GM23338 (cell line): ENCODE data around the gene MGAT5. TPM values are rescaled to one million over a fixed set of nuclear protein-coding genes. Genes with fewer than 3 reads are reported as not detected.

Experiments
- ATAC-seq: fragments of 200-7000 bp; cut with Tn5 transposase; 3 replicates; pipeline ENCODE4 v1.9.1; 2020
- DNase-seq: peaks from one replicate; pipeline ENCODE4 v3.0.0-alpha.2; 2015; ENCODE audit warnings: low spot score
- H2AFZ ChIP-seq: fragments of 200-600 bp; sonication (generic); 2 replicates; pipeline ENCODE4 v1.8.0; 2016; ENCODE audit warnings: antibody characterized with exemption, mild to moderate bottlenecking, moderate library complexity
- H3F3A ChIP-seq: fragments of 200-600 bp; sonication (generic); replicated peaks from 2 replicates; pipeline ENCODE4 v1.8.0; 2017; ENCODE audit warnings: antibody characterized with exemption, mixed run types, low read depth
- H3K27ac ChIP-seq: fragments of 200-600 bp; sonication (generic); 2 replicates; pipeline ENCODE4 v1.6.1; 2016; ENCODE audit warnings: low read depth
- H3K27me3 ChIP-seq: fragments of 200-600 bp; sonication (generic); 2 replicates; pipeline ENCODE4 v1.8.0; 2016; ENCODE audit warnings: mild to moderate bottlenecking, mixed run types, moderate library complexity; ENCODE audit not compliant: insufficient read depth
- H3K36me3 ChIP-seq: fragments of 200-600 bp; sonication (generic); 2 replicates; pipeline ENCODE4 v1.8.0; 2016; ENCODE audit warnings: mild to moderate bottlenecking; ENCODE audit not compliant: insufficient read depth
- H3K4me1 ChIP-seq: fragments of 200-600 bp; sonication (generic); 2 replicates; pipeline ENCODE4 v1.8.0; 2016; ENCODE audit warnings: mild to moderate bottlenecking, moderate library complexity; ENCODE audit not compliant: insufficient read depth
- H3K4me2 ChIP-seq: fragments of 200-600 bp; sonication (generic); 2 replicates; pipeline ENCODE4 v1.7.1; 2017; ENCODE audit warnings: mixed run types
- H3K4me3 ChIP-seq: fragments of 200-600 bp; sonication (generic); 2 replicates; pipeline ENCODE4 v1.6.1; 2016; ENCODE audit warnings: mixed run types
- H3K79me2 ChIP-seq: fragments of 200-600 bp; sonication (generic); replicated peaks from 2 replicates; pipeline ENCODE4 v1.8.0; 2017; ENCODE audit warnings: mild to moderate bottlenecking; ENCODE audit not compliant: insufficient read depth
- H3K9me2 ChIP-seq: fragments of 200-600 bp; sonication (generic); 2 replicates; pipeline ENCODE4 v1.8.0; 2017; ENCODE audit not compliant: insufficient read depth
- H4K20me1 ChIP-seq: fragments of 200-600 bp; sonication (generic); replicated peaks from 2 replicates; pipeline ENCODE4 v1.8.0; 2017; ENCODE audit warnings: mild to moderate bottlenecking; ENCODE audit not compliant: insufficient read depth
- H3K27ac Mint-ChIP-seq: 2 replicates; pipeline ENCODE4 v1.8.0; 2020; ENCODE audit warnings: inconsistent platforms, mild to moderate bottlenecking, moderate library complexity, mixed read lengths
- H3K27me3 Mint-ChIP-seq: 3 replicates; pipeline ENCODE4 v1.8.0; 2022; ENCODE audit warnings: low read depth, mild to moderate bottlenecking, moderate library complexity, mixed read lengths, inconsistent platforms; ENCODE audit not compliant: insufficient read depth, poor library complexity
- H3K36me3 Mint-ChIP-seq: 3 replicates; pipeline ENCODE4 v1.8.0; 2021; ENCODE audit warnings: low read depth, mild to moderate bottlenecking, inconsistent platforms, moderate library complexity, mixed read lengths
- H3K4me1 Mint-ChIP-seq: 3 replicates; pipeline ENCODE4 v1.8.0; 2020; ENCODE audit warnings: mild to moderate bottlenecking, inconsistent platforms, mixed read lengths
- H3K4me3 Mint-ChIP-seq: 3 replicates; pipeline ENCODE4 v1.8.0; 2021; ENCODE audit warnings: moderate library complexity, mild to moderate bottlenecking, inconsistent platforms, mixed read lengths
- H3K9me3 Mint-ChIP-seq: 3 replicates; pipeline ENCODE4 v1.8.0; 2020; ENCODE audit warnings: moderate library complexity, mild to moderate bottlenecking, inconsistent platforms, mixed read lengths
- CREB1 ChIP-seq: fragments of 250-450 bp; sonication (Bioruptor Pico); IDR thresholded peaks from 2 replicates; pipeline ENCODE4 v1.5.0; 2020; ENCODE audit warnings: low read depth, mild to moderate bottlenecking, moderate library complexity
- EZH2 ChIP-seq: fragments of 200-600 bp; sonication (generic); IDR thresholded peaks from one replicate; pipeline ENCODE4 v1.8.0; 2017; ENCODE audit warnings: antibody characterized with exemption, mild to moderate bottlenecking, low read depth; ENCODE audit not compliant: unreplicated experiment
- EZH2phosphoT487 ChIP-seq: fragments of 200-600 bp; sonication (generic); IDR thresholded peaks from one replicate; pipeline ENCODE4 v1.8.1; 2018; ENCODE audit warnings: antibody characterized with exemption; ENCODE audit not compliant: unreplicated experiment
- JUNB ChIP-seq: IDR thresholded peaks from one replicate; pipeline ENCODE4 v1.6.1; 2016; ENCODE audit warnings: antibody characterized with exemption; ENCODE audit not compliant: unreplicated experiment
- NANOG ChIP-seq: IDR thresholded peaks from 2 replicates; pipeline ENCODE4 v1.6.1; 2016; ENCODE audit warnings: antibody characterized with exemption, borderline replicate concordance
- POLR2AphosphoS5 ChIP-seq: IDR thresholded peaks from 2 replicates; pipeline ENCODE4 v1.6.1; 2016; ENCODE audit warnings: antibody characterized with exemption, low read depth
- STAT1 ChIP-seq: IDR thresholded peaks from one replicate; pipeline ENCODE4 v1.6.1; 2016; ENCODE audit warnings: antibody characterized with exemption; ENCODE audit not compliant: unreplicated experiment
- ZNF114 ChIP-seq: fragments of 250-450 bp; sonication (Bioruptor Pico); IDR thresholded peaks from 2 replicates; pipeline ENCODE4 v1.5.0; 2020; ENCODE audit warnings: mild to moderate bottlenecking, moderate library complexity
- ZNF331 ChIP-seq: fragments of 250-450 bp; sonication (Bioruptor Pico); IDR thresholded peaks from 2 replicates; pipeline ENCODE4 v1.5.0; 2020; ENCODE audit warnings: low read depth, mild to moderate bottlenecking, moderate library complexity
- polyA plus RNA-seq: library from polyadenylated mRNA; unstranded; fragments of >200 nt; fragmentation: Nextera tagmentation; extraction: Ambion mirVana; gene quantifications from 2 replicates; pipeline ENCODE4 v1.2.1, GENCODE V29; 2016
- total RNA-seq: library from RNA; depleted of rRNA; stranded (reverse); fragments of >200 nt; shearing (Covaris generic); gene quantifications from 2 replicates; pipeline ENCODE4 v1.2.3, GENCODE V29; 2014
- TF ChIP-seq, protein P1 (sequence below), 2 experiments: fragments of 200-600 bp in 1 of 2; sonication (generic) in 1 of 2; conservative IDR thresholded peaks; 2 replicates each; pipeline versions ENCODE4 v1.5.1 to v1.6.1; 2016 to 2017; ENCODE audit warnings: antibody characterized with exemption in 2 of 2, low read depth in 2 of 2, mild to moderate bottlenecking in 2 of 2, moderate library complexity in 1 of 2
- TF ChIP-seq, protein P2 (sequence below): IDR thresholded peaks from one replicate; pipeline ENCODE4 v1.6.1; 2018; ENCODE audit warnings: antibody characterized with exemption; ENCODE audit not compliant: unreplicated experiment
- TF ChIP-seq, protein P3 (sequence below): fragments of 250-450 bp; sonication (Bioruptor Pico); IDR thresholded peaks from 2 replicates; pipeline ENCODE4 v1.5.0; 2020; ENCODE audit warnings: mild to moderate bottlenecking, moderate library complexity
- TF ChIP-seq, protein P4 (sequence below): IDR thresholded peaks from 2 replicates; pipeline ENCODE4 v1.6.1; 2016; ENCODE audit warnings: antibody characterized with exemption

The MGAT5 gene
- total and polyA plus RNA-seq, 2 experiments from 2014 or later = 4.6 to 27.6 TPM

DNA sequence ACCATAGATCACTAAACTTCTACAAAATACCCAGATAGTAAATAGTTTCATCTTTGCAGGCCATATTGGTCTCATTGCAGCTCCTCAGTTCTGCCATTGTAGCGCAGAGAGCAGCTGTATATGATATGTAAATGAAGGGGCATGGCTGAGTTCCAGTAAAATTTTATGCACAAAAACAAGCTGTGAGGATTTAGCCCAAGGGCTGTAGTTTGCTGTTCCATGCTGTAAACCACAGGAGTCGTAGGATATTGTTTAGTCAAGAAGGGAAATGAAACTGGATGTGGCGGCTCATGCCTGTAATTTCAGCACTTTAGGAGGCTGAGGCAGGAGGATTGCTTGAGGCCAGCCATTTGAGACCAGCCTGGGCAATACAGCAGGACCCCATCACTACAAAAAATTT, 83.0 kb downstream of the MGAT5 start:
- Histone ChIP-seq H3K4me3 (no peak overlapping the region), H3K36me3 (no peaks in the 10 kb centered on the region), H3K27me3 (no peaks in the 10 kb centered on the region), H3F3A (no peaks in the 10 kb centered on the region), H2AFZ (no peak overlapping the region), H3K4me1 (no peaks in the 10 kb centered on the region), H3K4me2 (no peak overlapping the region), H3K27ac (no peak overlapping the region), H3K9me2 (no peaks in the 10 kb centered on the region), H4K20me1 (peaks cover 5% of the 10 kb centered on the region), H3K79me2 (no peaks in the 10 kb centered on the region)
- no peaks in the 10 kb centered on the region for H3K9me3 Mint-ChIP-seq
- H3K4me3 Mint-ChIP-seq = no peak overlapping the region
- DNase-seq (no peak), ATAC-seq (no peak)
- H3K4me1 Mint-ChIP-seq = no peaks in the 10 kb centered on the region
- no peak overlapping the region for H3K27ac Mint-ChIP-seq
- H3K36me3 Mint-ChIP-seq = no peaks in the 10 kb centered on the region
- H3K27me3 Mint-ChIP-seq = no peaks in the 10 kb centered on the region
- TF ChIP-seq ZNF114 (CRISPR knock-in tag) (no peak), CREB1 (CRISPR knock-in tag) (no peak), NANOG (no peak), JUNB (no peak), EZH2phosphoT487 (no peak), ZNF331 (CRISPR knock-in tag) (no peak), STAT1 (no peak), EZH2 (no peak), POLR2AphosphoS5 (no peak)
- TF ChIP-seq, protein P1, sequence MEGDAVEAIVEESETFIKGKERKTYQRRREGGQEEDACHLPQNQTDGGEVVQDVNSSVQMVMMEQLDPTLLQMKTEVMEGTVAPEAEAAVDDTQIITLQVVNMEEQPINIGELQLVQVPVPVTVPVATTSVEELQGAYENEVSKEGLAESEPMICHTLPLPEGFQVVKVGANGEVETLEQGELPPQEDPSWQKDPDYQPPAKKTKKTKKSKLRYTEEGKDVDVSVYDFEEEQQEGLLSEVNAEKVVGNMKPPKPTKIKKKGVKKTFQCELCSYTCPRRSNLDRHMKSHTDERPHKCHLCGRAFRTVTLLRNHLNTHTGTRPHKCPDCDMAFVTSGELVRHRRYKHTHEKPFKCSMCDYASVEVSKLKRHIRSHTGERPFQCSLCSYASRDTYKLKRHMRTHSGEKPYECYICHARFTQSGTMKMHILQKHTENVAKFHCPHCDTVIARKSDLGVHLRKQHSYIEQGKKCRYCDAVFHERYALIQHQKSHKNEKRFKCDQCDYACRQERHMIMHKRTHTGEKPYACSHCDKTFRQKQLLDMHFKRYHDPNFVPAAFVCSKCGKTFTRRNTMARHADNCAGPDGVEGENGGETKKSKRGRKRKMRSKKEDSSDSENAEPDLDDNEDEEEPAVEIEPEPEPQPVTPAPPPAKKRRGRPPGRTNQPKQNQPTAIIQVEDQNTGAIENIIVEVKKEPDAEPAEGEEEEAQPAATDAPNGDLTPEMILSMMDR (conservative IDR thresholded peaks at IDR 0.05; ENCODE audit: low read depth in 2 of 2) = no peak
- TF ChIP-seq, protein P2, sequence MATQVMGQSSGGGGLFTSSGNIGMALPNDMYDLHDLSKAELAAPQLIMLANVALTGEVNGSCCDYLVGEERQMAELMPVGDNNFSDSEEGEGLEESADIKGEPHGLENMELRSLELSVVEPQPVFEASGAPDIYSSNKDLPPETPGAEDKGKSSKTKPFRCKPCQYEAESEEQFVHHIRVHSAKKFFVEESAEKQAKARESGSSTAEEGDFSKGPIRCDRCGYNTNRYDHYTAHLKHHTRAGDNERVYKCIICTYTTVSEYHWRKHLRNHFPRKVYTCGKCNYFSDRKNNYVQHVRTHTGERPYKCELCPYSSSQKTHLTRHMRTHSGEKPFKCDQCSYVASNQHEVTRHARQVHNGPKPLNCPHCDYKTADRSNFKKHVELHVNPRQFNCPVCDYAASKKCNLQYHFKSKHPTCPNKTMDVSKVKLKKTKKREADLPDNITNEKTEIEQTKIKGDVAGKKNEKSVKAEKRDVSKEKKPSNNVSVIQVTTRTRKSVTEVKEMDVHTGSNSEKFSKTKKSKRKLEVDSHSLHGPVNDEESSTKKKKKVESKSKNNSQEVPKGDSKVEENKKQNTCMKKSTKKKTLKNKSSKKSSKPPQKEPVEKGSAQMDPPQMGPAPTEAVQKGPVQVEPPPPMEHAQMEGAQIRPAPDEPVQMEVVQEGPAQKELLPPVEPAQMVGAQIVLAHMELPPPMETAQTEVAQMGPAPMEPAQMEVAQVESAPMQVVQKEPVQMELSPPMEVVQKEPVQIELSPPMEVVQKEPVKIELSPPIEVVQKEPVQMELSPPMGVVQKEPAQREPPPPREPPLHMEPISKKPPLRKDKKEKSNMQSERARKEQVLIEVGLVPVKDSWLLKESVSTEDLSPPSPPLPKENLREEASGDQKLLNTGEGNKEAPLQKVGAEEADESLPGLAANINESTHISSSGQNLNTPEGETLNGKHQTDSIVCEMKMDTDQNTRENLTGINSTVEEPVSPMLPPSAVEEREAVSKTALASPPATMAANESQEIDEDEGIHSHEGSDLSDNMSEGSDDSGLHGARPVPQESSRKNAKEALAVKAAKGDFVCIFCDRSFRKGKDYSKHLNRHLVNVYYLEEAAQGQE = no peak
- TF ChIP-seq, protein P3, sequence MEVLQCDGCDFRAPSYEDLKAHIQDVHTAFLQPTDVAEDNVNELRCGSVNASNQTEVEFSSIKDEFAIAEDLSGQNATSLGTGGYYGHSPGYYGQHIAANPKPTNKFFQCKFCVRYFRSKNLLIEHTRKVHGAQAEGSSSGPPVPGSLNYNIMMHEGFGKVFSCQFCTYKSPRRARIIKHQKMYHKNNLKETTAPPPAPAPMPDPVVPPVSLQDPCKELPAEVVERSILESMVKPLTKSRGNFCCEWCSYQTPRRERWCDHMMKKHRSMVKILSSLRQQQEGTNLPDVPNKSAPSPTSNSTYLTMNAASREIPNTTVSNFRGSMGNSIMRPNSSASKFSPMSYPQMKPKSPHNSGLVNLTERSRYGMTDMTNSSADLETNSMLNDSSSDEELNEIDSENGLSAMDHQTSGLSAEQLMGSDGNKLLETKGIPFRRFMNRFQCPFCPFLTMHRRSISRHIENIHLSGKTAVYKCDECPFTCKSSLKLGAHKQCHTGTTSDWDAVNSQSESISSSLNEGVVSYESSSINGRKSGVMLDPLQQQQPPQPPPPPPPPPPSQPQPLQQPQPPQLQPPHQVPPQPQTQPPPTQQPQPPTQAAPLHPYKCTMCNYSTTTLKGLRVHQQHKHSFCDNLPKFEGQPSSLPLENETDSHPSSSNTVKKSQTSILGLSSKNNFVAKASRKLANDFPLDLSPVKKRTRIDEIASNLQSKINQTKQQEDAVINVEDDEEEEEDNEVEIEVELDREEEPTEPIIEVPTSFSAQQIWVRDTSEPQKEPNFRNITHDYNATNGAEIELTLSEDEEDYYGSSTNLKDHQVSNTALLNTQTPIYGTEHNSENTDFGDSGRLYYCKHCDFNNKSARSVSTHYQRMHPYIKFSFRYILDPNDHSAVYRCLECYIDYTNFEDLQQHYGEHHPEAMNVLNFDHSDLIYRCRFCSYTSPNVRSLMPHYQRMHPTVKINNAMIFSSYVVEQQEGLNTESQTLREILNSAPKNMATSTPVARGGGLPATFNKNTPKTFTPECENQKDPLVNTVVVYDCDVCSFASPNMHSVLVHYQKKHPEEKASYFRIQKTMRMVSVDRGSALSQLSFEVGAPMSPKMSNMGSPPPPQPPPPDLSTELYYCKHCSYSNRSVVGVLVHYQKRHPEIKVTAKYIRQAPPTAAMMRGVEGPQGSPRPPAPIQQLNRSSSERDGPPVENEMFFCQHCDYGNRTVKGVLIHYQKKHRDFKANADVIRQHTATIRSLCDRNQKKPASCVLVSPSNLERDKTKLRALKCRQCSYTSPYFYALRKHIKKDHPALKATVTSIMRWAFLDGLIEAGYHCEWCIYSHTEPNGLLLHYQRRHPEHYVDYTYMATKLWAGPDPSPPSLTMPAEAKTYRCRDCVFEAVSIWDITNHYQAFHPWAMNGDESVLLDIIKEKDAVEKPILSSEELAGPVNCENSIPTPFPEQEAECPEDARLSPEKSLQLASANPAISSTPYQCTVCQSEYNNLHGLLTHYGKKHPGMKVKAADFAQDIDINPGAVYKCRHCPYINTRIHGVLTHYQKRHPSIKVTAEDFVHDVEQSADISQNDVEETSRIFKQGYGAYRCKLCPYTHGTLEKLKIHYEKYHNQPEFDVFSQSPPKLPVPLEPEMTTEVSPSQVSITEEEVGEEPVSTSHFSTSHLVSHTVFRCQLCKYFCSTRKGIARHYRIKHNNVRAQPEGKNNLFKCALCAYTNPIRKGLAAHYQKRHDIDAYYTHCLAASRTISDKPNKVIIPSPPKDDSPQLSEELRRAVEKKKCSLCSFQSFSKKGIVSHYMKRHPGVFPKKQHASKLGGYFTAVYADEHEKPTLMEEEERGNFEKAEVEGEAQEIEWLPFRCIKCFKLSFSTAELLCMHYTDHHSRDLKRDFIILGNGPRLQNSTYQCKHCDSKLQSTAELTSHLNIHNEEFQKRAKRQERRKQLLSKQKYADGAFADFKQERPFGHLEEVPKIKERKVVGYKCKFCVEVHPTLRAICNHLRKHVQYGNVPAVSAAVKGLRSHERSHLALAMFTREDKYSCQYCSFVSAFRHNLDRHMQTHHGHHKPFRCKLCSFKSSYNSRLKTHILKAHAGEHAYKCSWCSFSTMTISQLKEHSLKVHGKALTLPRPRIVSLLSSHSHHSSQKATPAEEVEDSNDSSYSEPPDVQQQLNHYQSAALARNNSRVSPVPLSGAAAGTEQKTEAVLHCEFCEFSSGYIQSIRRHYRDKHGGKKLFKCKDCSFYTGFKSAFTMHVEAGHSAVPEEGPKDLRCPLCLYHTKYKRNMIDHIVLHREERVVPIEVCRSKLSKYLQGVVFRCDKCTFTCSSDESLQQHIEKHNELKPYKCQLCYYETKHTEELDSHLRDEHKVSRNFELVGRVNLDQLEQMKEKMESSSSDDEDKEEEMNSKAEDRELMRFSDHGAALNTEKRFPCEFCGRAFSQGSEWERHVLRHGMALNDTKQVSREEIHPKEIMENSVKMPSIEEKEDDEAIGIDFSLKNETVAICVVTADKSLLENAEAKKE (CRISPR knock-in tag) = no peak
- TF ChIP-seq, protein P4, sequence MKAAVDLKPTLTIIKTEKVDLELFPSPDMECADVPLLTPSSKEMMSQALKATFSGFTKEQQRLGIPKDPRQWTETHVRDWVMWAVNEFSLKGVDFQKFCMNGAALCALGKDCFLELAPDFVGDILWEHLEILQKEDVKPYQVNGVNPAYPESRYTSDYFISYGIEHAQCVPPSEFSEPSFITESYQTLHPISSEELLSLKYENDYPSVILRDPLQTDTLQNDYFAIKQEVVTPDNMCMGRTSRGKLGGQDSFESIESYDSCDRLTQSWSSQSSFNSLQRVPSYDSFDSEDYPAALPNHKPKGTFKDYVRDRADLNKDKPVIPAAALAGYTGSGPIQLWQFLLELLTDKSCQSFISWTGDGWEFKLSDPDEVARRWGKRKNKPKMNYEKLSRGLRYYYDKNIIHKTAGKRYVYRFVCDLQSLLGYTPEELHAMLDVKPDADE = no peak
